ENCODE results near the gene BAIAP2. TPM values are rescaled to one million over a fixed set of nuclear protein-coding genes. Genes with fewer than 3 reads are reported as not detected.

Gene BAIAP2
- total and polyA plus RNA-seq, 12 donors: 3.1 to 33.4 (median 14.6) TPM

GRCh38 chr17:81037798-81038733 lies 3.1 kb downstream of the BAIAP2 start:
- intact Hi-C loops (cut with DNase I): no loop called here
- Histone ChIP-seq H3K4me1 (replicated peaks in 1 of 2) (peaks cover 30 to 63% of the 10 kb centered on the region in 2 donors), H3K36me3 (replicated peaks in 1 of 2) (no peaks in the 10 kb centered on the region), H3K9me3 (replicated peaks in 1 of 3) (no peaks in the 10 kb centered on the region), H3K4me3 (no peak overlapping the region), H3K27ac (peak overlapping the region in 3 of 5 donors; percentile 19 to 77 (median 63)), H3K27me3 (no peaks in the 10 kb centered on the region)
- TF ChIP-seq POLR2A (IDR thresholded peaks at IDR 0.05) (no peak), CTCF (IDR thresholded peaks at IDR 0.05) (peak in 1 of 6 experiments; percentile 12)
- peak in 6 of 7 donors; percentile 48 to 79 (median 66) for DNase-seq
- WGBS, 4 donors: 33 to 48% (median 42%) methylated on average over 13 to 30 of the region's 30 CpGs

GRCh38 chr17:81039096-81039495 lies 4.1 kb downstream of the BAIAP2 start:
- no peak for TF ChIP-seq POLR2A (IDR thresholded peaks at IDR 0.05)
- H3K36me3 ChIP-seq (replicated peaks in 1 of 2): no peaks in the 10 kb centered on the region
- DNase-seq: no peak
- intact Hi-C loops (cut with DNase I): no loop called here
- WGBS, 4 donors: 85 to 93% (median 88%) methylated on average over 7 to 16 of the region's 16 CpGs; no CpG with 5 or more reads in 1 of the 4 donors
- no peaks in the 10 kb centered on the region for H3K27me3 ChIP-seq
- no peaks in the 10 kb centered on the region for H3K9me3 ChIP-seq (replicated peaks in 1 of 3)
- no peak overlapping the region for H3K27ac ChIP-seq
- no peak overlapping the region for H3K4me3 ChIP-seq
- peaks cover 25 to 64% of the 10 kb centered on the region in 2 donors for H3K4me1 ChIP-seq (replicated peaks in 1 of 2)

GRCh38 chr17:81039854-81040758 lies 5.2 kb downstream of the BAIAP2 start:
- H3K27ac ChIP-seq: peak overlapping the region in 1 of 5 donors; percentile 30
- no peaks in the 10 kb centered on the region for H3K27me3 ChIP-seq
- intact Hi-C loops (cut with DNase I): no loop called here
- H3K4me3 ChIP-seq: no peak overlapping the region
- H3K9me3 ChIP-seq (replicated peaks in 1 of 3): no peaks in the 10 kb centered on the region
- DNase-seq: no peak
- no peak for TF ChIP-seq CTCF (IDR thresholded peaks at IDR 0.05)
- TF ChIP-seq POLR2A (IDR thresholded peaks at IDR 0.05): no peak
- WGBS, 4 donors: 69 to 82% (median 71%) methylated on average over 11 to 28 of the region's 28 CpGs
- peaks cover 28 to 73% of the 10 kb centered on the region in 2 donors for H3K4me1 ChIP-seq (replicated peaks in 1 of 2)
- no peaks in the 10 kb centered on the region for H3K36me3 ChIP-seq (replicated peaks in 1 of 2)

GRCh38 chr17:81040791-81041337 lies 5.9 kb downstream of the BAIAP2 start:
- Histone ChIP-seq H3K36me3 (replicated peaks in 1 of 2) (no peaks in the 10 kb centered on the region), H3K27ac (peak overlapping the region in 1 of 5 donors; percentile 30), H3K9me3 (replicated peaks in 1 of 3) (no peaks in the 10 kb centered on the region), H3K4me3 (no peak overlapping the region), H3K4me1 (replicated peaks in 1 of 2) (peaks cover 33 to 81% of the 10 kb centered on the region in 2 donors), H3K27me3 (no peaks in the 10 kb centered on the region)
- 26 to 38% (median 30%) methylated on average over 5 to 6 of the region's 6 CpGs; no CpG with 5 or more reads in 1 of the 4 donors for WGBS, 4 donors
- peak in 4 of 7 donors; percentile 52 to 68 (median 56) for DNase-seq
- intact Hi-C loops (cut with DNase I): no loop called here
- TF ChIP-seq CTCF (IDR thresholded peaks at IDR 0.05) (peak in 3 of 6 experiments; percentile 26 to 29 (median 28)), POLR2A (IDR thresholded peaks at IDR 0.05) (no peak)
